Fibroblast of villous mesenchyme (primary cell): ENCODE measurements around the gene ZNF407. TPM values are rescaled to one million over a fixed set of nuclear protein-coding genes. Genes with fewer than 3 reads are reported as not detected.

Experiments used
- DNase-seq: peaks from one replicate; pipeline ENCODE4 v3.0.0-alpha.2; 2010; ENCODE audit warnings: low read depth
- H3K4me3 ChIP-seq: 2 replicates; pipeline ENCODE4 v1.5.1; 2011; ENCODE audit warnings: low read depth, mild to moderate bottlenecking, low read length
- total RNA-seq: library from RNA; depleted of rRNA; stranded (reverse); fragments of >200 nt; gene quantifications from 2 replicates; pipeline ENCODE4 v1.2.3, GENCODE V29; 2012
- TF ChIP-seq, protein P1 (sequence below): IDR thresholded peaks from 2 replicates; pipeline ENCODE4 v1.5.1; 2012; ENCODE audit warnings: low read depth, mild to moderate bottlenecking, low read length; ENCODE audit not compliant: insufficient read depth

ZNF407 gene
- total RNA-seq, 1 donor: 22.0 TPM

DNA sequence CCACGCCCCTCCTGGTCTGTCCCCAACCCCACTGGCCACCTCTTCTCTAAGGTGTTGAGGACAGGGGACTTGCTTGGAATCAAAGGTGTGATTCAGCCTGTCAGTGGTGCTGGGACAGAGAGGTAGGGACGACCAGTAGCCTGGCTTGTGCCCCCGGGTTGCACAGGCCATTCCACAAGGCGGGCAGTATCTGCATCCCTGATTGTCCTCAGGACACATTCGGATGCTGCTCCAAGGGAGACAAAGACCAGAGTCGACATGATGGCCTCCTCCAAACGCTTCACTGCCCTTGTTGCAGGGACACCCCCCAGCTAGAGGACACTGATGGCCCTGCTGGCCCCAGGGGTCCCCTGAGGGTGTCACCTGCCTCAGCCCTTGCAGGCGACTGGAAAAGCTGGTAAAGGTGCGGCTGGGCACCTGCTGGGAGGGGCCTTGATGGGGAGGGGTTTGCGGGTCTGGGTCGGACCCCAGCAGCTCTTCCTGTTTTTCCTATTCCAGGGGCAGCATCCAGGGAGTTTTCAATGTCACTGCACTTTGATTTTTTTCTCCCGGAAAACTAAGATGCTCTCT, 513.3 kb downstream of the ZNF407 start:
- TF ChIP-seq, protein P1, sequence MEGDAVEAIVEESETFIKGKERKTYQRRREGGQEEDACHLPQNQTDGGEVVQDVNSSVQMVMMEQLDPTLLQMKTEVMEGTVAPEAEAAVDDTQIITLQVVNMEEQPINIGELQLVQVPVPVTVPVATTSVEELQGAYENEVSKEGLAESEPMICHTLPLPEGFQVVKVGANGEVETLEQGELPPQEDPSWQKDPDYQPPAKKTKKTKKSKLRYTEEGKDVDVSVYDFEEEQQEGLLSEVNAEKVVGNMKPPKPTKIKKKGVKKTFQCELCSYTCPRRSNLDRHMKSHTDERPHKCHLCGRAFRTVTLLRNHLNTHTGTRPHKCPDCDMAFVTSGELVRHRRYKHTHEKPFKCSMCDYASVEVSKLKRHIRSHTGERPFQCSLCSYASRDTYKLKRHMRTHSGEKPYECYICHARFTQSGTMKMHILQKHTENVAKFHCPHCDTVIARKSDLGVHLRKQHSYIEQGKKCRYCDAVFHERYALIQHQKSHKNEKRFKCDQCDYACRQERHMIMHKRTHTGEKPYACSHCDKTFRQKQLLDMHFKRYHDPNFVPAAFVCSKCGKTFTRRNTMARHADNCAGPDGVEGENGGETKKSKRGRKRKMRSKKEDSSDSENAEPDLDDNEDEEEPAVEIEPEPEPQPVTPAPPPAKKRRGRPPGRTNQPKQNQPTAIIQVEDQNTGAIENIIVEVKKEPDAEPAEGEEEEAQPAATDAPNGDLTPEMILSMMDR: no peak
- DNase-seq: no peak

DNA sequence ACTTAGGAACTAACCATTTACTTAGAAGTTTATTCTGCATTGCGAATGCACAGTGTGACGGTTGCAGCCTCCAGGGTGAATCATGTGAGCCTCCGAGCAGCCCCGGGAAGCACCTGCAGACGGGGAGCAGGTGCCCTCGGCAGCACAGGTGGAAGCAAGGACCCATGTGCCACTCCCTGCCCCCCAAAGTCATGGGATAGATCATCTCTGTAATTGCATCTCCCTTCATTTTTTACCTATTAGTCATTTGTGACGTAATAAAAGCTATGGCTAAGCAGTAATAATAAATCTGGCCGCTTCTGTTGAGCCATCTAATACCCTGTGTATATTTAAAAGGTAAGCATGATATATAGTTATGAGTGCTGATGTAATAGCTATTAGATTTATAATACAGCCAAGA, 514.1 kb downstream of the ZNF407 start:
- no peak overlapping the region for H3K4me3 ChIP-seq
- peak; percentile 8 for DNase-seq
- TF ChIP-seq, protein P1: no peak

More for the DNA sequence above, 513.3 kb downstream of the ZNF407 start:
- H3K4me3 ChIP-seq: no peak overlapping the region

DNA sequence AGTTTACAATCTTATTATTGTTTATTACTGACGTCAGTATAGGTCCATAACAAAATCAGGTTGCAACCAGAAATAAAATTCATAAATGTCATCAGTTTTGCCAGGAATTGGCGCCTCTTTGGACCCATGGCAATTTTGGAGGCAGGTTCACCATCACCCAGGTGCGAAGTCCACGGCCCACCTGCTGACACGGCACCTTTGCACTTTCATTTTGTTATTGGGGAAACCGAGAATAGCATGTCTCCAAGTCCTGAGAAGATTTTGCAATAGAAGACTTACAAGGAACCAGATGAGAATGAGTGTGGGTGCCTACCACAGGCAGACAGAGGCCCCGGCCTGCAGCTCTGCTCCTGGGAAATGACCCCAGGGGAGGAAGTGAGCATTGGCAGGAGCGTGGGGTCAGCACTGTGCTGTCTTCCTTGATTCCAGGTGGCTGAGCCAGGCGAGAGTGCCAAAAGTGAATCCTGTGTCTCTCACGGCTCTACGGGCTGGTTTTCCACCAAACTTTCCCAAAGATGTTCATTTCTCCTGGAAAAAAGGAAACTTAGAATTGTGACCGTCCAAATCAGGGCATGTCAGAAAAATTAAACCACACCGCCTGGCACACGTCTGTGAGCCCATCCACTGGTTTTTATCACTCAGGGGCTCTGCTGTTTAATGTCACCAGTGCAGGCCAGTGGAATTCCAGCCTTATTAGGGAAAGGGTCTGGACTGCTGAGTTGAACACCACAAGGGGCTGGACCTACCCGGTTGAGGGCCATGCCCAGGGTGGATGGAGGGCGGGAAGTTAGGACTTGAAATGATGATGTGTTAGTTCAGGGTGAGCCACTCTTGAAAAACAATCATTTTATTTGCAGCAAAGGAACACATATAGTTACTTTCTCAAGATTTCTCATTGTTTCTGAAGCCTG, 514.8 kb downstream of the ZNF407 start:
- DNase-seq: no peak
- TF ChIP-seq, protein P1: no peak
- no peak overlapping the region for H3K4me3 ChIP-seq

DNA sequence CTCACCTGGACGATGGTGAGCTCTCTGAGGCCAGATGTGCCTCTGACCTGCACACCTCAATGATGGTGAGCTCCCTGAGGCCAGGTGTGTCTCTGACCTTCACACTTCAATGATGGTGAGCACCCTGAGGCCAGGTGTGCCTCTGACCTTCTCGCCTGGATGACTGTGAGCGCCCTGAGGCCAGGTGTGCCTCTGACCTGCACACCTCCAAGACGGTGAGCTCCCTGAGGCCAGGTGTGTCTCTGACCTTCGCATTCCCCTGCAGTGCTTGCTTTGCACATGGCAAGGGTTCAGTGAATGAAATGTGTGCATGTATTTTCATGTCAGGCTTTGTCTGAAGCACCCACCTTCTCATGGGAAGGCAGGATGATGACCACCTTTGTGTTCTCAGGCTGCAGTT, 515.8 kb downstream of the ZNF407 start:
- TF ChIP-seq, protein P1: no peak

DNA sequence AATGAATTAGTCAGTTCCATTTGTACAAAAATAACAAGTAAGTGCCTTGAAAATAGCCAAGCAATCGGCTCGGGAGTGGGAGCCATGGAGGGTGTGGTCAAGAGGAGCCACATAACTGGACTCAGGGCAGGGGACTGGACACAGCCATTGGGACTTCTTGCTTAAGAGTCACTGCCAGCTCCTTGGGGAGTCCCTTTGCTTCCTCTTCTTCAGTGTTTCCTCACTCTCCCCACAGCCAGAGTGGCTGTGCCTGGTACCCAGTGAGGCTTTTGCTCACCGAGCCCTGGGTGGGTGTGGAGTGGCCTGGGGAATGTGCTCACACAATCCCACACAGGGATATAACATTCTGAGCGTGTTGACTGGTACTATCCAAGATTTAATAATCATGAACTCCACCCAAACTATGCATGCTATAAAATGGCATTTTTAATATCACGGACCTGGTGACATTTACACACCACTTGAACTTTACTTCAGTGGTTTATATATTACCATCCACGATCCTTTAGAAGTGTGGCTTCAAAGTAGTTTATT, 516.6 kb downstream of the ZNF407 start:
- TF ChIP-seq, protein P1: no peak
- H3K4me3 ChIP-seq: no peak overlapping the region
- DNase-seq: no peak

More for the DNA sequence above, 515.8 kb downstream of the ZNF407 start:
- H3K4me3 ChIP-seq: no peak overlapping the region
- DNase-seq: no peak

Other genes starting within 250 kb of the ZNF407 start
- not detected in 2 replicates for gene DIPK1C, start 140.6 kb upstream of the ZNF407 start, total RNA-seq
- gene CNDP2, start 101.5 kb upstream of the ZNF407 start, total RNA-seq: 29.6 and 38.4 TPM in 2 replicates
- not detected in 2 replicates for gene CNDP1, start 63.4 kb upstream of the ZNF407 start, total RNA-seq